Spleen (tissue), 7 donors: Measurements from ENCODE around the gene MLNR.

Source experiments
- POLR2A ChIP-seq, 3 donors: fragments of 450-650 bp; IDR thresholded peaks; one replicate each; pipeline ENCODE4 v1.5.1; 2017; ENCODE audit warnings: antibody characterized with exemption in 3 of 3, mild to moderate bottlenecking in 1 of 3
- POLR2AphosphoS5 ChIP-seq, 3 donors: sonication (generic); formaldehyde crosslinking; IDR thresholded peaks; one replicate each; pipeline ENCODE4 v1.5.1; 2017; ENCODE audit warnings: antibody characterized with exemption in 3 of 3
- TF ChIP-seq, protein P1 (sequence below), 11 experiments: fragments of 200-600 bp in 7 of 11; fragments of 450-650 bp in 4 of 11; sonication (generic) in 4 of 11; IDR thresholded peaks in 8 of 11; conservative IDR thresholded peaks in 3 of 11; 1 replicate in 7 of 11; 2 replicates in 4 of 11; pipeline versions ENCODE4 v1.4.0 to v1.8.0; 2016 to 2021; ENCODE audit warnings: antibody characterized with exemption in 11 of 11, inconsistent platforms in 4 of 11, mild to moderate bottlenecking in 1 of 11
- donor health status: DM: no; HTN: no; CAD: no; lungs with moderate emphysema.
- donor health status: DM: no; HTN: no; CAD: no.
- donor health status: DM: no; HTN: no; CAD: no.

GRCh38 chr13:49238621-49239020 is 18.5 kb downstream of the MLNR start:
- TF ChIP-seq, protein P1, sequence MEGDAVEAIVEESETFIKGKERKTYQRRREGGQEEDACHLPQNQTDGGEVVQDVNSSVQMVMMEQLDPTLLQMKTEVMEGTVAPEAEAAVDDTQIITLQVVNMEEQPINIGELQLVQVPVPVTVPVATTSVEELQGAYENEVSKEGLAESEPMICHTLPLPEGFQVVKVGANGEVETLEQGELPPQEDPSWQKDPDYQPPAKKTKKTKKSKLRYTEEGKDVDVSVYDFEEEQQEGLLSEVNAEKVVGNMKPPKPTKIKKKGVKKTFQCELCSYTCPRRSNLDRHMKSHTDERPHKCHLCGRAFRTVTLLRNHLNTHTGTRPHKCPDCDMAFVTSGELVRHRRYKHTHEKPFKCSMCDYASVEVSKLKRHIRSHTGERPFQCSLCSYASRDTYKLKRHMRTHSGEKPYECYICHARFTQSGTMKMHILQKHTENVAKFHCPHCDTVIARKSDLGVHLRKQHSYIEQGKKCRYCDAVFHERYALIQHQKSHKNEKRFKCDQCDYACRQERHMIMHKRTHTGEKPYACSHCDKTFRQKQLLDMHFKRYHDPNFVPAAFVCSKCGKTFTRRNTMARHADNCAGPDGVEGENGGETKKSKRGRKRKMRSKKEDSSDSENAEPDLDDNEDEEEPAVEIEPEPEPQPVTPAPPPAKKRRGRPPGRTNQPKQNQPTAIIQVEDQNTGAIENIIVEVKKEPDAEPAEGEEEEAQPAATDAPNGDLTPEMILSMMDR (IDR thresholded peaks at IDR 0.05 in 8 of 11, conservative IDR thresholded peaks at IDR 0.05 in 3 of 11), result no peak
- no peak for TF ChIP-seq POLR2A (IDR thresholded peaks at IDR 0.05)
- TF ChIP-seq POLR2AphosphoS5 (IDR thresholded peaks at IDR 0.05), result no peak
